Measurements from ENCODE around the gene ZNF630. TPM values are rescaled to one million over a fixed set of nuclear protein-coding genes. Genes with fewer than 3 reads are reported as not detected.

Gene ZNF630
- total RNA-seq, 1 experiment from 2014 or later, result 4.4 TPM

DNA sequence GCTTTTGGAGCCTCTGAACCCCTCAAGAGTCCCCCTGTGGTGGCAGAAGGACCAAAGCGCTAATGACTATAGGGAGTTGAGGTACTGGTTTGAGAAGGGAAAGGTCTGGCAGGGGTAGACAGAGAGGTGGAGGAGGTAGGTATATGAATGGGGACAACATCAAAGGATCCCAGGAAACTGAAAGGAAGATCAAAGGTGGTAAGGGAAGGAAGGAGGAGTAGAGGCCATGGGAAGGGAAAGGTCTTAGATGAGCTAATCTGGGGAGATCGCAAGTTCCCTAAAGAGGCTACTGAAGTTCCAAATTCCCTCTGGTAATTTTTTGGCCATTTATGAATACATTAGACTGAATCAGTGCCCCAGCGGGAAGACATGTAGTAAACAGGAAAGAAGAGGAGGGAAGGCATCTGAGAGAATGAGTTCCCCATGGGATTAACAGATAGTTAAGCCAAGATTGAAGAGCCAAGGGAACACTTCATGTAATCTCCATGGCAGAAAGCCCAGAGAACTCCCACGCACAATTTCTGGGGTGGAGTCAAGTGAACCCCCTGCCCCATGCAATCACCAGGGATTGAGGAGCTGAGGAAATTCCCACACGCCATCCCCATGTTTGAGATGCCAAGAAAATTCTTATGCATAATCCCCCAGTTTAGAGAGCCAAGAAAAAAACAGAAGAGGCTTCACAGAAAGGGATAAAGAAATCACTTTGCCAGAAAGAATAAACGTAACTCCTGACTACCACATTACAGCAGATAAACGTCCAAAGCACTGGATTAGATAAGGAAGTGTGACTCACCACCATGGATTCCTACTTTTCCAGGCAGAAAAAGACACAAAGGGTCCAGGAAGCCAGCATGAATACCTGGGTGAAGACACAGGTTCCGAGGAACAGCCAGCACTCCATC, 25.8 kb downstream of the ZNF630 start:
- no TSS peak for BruUV-seq (replicated peaks)
- Histone ChIP-seq H2AFZ (ENCODE audit: low read length) (no peak overlapping the region), H3K9me2 (replicated peaks; ENCODE audit: low read length) (no peaks in the 10 kb centered on the region), H4K20me1 (ENCODE audit: low read length) (no peaks in the 10 kb centered on the region), H3K79me2 (ENCODE audit: low read length) (no peaks in the 10 kb centered on the region), H3K4me3 (ENCODE audit: low read length) (no peak overlapping the region), H3K4me2 (ENCODE audit: low read length) (no peak overlapping the region), H3K27me3 (ENCODE audit: low read length) (no peaks in the 10 kb centered on the region), H3K27ac (ENCODE audit: low read length) (no peak overlapping the region), H3K9me3 (ENCODE audit: low read length) (no peaks in the 10 kb centered on the region), H3K4me1 (ENCODE audit: insufficient read depth, low read length) (no peaks in the 10 kb centered on the region; the same call in 1 of the 2 replicates), H3F3A (ENCODE audit: low read length, unreplicated experiment) (no peaks in the 10 kb centered on the region), H3K9ac (ENCODE audit: low read length) (no peak overlapping the region), H3K36me3 (ENCODE audit: low read depth, low read length) (no peaks in the 10 kb centered on the region)
- no peak for TF ChIP-seq EZH2phosphoT487 (IDR thresholded peaks at IDR 0.05; ENCODE audit: borderline replicate concordance, low read length)
- TF ChIP-seq, protein P1, sequence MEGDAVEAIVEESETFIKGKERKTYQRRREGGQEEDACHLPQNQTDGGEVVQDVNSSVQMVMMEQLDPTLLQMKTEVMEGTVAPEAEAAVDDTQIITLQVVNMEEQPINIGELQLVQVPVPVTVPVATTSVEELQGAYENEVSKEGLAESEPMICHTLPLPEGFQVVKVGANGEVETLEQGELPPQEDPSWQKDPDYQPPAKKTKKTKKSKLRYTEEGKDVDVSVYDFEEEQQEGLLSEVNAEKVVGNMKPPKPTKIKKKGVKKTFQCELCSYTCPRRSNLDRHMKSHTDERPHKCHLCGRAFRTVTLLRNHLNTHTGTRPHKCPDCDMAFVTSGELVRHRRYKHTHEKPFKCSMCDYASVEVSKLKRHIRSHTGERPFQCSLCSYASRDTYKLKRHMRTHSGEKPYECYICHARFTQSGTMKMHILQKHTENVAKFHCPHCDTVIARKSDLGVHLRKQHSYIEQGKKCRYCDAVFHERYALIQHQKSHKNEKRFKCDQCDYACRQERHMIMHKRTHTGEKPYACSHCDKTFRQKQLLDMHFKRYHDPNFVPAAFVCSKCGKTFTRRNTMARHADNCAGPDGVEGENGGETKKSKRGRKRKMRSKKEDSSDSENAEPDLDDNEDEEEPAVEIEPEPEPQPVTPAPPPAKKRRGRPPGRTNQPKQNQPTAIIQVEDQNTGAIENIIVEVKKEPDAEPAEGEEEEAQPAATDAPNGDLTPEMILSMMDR (conservative IDR thresholded peaks at IDR 0.05; ENCODE audit: low read depth, low read length), result no peak
- TF ChIP-seq EZH2 (IDR thresholded peaks at IDR 0.05; ENCODE audit: low read length, unreplicated experiment), result no peak
- intact Hi-C loops (cut with micrococcal nuclease), result no loop called here
- ChIA-PET POLR2A (ENCODE audit: unreplicated experiment) (no interaction called here), CTCF (no interaction called here)
- ATAC-seq (no peak; the same call in 1 of the 2 replicates), DNase-seq (peak; percentile 46)

DNA sequence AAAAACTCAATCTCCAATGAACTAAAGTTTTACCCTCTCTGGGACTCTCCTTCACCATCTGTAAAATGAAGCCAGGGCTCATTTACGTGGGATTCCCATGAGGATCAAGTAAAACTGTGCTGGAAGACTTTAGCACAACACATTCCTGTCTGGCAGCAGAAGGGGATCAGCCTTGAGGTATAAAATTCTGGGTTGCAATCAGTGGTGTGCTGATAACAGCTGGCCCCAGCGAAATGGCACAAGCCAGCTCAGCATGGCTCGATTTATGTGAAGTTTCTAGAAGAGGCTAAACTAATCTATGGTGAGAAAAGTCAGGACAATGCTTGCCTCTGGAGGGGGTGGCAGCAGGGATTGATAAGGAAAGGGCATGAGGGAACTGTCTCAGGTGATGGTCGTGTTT, 28.4 kb downstream of the ZNF630 start:
- CTCF ChIA-PET, result no interaction called here

More for the DNA sequence above, 28.4 kb downstream of the ZNF630 start:
- Histone ChIP-seq H3K4me3 (ENCODE audit: low read length) (no peak overlapping the region), H2AFZ (ENCODE audit: low read length) (no peak overlapping the region), H3K79me2 (ENCODE audit: low read length) (no peaks in the 10 kb centered on the region), H3K27me3 (ENCODE audit: low read length) (no peaks in the 10 kb centered on the region), H3K9ac (ENCODE audit: low read length) (no peak overlapping the region), H3K4me1 (ENCODE audit: insufficient read depth, low read length) (no peaks in the 10 kb centered on the region; the same call in 1 of the 2 replicates), H3K27ac (ENCODE audit: low read length) (no peak overlapping the region), H3F3A (ENCODE audit: low read length, unreplicated experiment) (no peaks in the 10 kb centered on the region), H3K9me3 (ENCODE audit: low read length) (no peaks in the 10 kb centered on the region), H3K9me2 (replicated peaks; ENCODE audit: low read length) (no peaks in the 10 kb centered on the region), H4K20me1 (ENCODE audit: low read length) (no peaks in the 10 kb centered on the region), H3K4me2 (ENCODE audit: low read length) (no peak overlapping the region), H3K36me3 (ENCODE audit: low read depth, low read length) (no peaks in the 10 kb centered on the region)
- POLR2A ChIA-PET (ENCODE audit: unreplicated experiment), result no interaction called here
- no TSS peak for BruUV-seq (replicated peaks)
- TF ChIP-seq EZH2 (IDR thresholded peaks at IDR 0.05; ENCODE audit: low read length, unreplicated experiment), result no peak
- TF ChIP-seq EZH2phosphoT487 (IDR thresholded peaks at IDR 0.05; ENCODE audit: borderline replicate concordance, low read length), result no peak
- TF ChIP-seq, protein P1 (conservative IDR thresholded peaks at IDR 0.05; ENCODE audit: low read depth, low read length), result no peak
- ATAC-seq, result no peak
- intact Hi-C loops (cut with micrococcal nuclease), result no loop called here
- DNase-seq, result no peak

All from PC-3 (cell line).